ENCODE results near the gene B4GALT2. TPM values are rescaled to one million over a fixed set of nuclear protein-coding genes. Genes with fewer than 3 reads are reported as not detected.

Gene B4GALT2
- total and polyA plus RNA-seq, 9 of the 15 experiments (the other 6 are each of a cell fraction or from before 2014, with no cell fraction given): 1.3 to 86.8 (median 43.8) TPM

- TF ChIP-seq, protein P1, sequence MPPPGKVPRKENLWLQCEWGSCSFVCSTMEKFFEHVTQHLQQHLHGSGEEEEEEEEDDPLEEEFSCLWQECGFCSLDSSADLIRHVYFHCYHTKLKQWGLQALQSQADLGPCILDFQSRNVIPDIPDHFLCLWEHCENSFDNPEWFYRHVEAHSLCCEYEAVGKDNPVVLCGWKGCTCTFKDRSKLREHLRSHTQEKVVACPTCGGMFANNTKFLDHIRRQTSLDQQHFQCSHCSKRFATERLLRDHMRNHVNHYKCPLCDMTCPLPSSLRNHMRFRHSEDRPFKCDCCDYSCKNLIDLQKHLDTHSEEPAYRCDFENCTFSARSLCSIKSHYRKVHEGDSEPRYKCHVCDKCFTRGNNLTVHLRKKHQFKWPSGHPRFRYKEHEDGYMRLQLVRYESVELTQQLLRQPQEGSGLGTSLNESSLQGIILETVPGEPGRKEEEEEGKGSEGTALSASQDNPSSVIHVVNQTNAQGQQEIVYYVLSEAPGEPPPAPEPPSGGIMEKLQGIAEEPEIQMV (tag; conservative IDR thresholded peaks at IDR 0.05; ENCODE audit: low read depth): no peak
- TF ChIP-seq, protein P2, sequence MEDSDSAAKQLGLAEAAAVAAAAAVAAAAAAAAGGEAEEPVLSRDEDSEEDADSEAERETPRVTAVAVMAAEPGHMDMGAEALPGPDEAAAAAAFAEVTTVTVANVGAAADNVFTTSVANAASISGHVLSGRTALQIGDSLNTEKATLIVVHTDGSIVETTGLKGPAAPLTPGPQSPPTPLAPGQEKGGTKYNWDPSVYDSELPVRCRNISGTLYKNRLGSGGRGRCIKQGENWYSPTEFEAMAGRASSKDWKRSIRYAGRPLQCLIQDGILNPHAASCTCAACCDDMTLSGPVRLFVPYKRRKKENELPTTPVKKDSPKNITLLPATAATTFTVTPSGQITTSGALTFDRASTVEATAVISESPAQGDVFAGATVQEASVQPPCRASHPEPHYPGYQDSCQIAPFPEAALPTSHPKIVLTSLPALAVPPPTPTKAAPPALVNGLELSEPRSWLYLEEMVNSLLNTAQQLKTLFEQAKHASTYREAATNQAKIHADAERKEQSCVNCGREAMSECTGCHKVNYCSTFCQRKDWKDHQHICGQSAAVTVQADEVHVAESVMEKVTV (CRISPR knock-in tag; IDR thresholded peaks at IDR 0.05): no peak
- TF ChIP-seq, protein P3, sequence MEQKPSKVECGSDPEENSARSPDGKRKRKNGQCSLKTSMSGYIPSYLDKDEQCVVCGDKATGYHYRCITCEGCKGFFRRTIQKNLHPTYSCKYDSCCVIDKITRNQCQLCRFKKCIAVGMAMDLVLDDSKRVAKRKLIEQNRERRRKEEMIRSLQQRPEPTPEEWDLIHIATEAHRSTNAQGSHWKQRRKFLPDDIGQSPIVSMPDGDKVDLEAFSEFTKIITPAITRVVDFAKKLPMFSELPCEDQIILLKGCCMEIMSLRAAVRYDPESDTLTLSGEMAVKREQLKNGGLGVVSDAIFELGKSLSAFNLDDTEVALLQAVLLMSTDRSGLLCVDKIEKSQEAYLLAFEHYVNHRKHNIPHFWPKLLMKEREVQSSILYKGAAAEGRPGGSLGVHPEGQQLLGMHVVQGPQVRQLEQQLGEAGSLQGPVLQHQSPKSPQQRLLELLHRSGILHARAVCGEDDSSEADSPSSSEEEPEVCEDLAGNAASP (IDR thresholded peaks at IDR 0.05): no peak
- TF ChIP-seq, protein P4, sequence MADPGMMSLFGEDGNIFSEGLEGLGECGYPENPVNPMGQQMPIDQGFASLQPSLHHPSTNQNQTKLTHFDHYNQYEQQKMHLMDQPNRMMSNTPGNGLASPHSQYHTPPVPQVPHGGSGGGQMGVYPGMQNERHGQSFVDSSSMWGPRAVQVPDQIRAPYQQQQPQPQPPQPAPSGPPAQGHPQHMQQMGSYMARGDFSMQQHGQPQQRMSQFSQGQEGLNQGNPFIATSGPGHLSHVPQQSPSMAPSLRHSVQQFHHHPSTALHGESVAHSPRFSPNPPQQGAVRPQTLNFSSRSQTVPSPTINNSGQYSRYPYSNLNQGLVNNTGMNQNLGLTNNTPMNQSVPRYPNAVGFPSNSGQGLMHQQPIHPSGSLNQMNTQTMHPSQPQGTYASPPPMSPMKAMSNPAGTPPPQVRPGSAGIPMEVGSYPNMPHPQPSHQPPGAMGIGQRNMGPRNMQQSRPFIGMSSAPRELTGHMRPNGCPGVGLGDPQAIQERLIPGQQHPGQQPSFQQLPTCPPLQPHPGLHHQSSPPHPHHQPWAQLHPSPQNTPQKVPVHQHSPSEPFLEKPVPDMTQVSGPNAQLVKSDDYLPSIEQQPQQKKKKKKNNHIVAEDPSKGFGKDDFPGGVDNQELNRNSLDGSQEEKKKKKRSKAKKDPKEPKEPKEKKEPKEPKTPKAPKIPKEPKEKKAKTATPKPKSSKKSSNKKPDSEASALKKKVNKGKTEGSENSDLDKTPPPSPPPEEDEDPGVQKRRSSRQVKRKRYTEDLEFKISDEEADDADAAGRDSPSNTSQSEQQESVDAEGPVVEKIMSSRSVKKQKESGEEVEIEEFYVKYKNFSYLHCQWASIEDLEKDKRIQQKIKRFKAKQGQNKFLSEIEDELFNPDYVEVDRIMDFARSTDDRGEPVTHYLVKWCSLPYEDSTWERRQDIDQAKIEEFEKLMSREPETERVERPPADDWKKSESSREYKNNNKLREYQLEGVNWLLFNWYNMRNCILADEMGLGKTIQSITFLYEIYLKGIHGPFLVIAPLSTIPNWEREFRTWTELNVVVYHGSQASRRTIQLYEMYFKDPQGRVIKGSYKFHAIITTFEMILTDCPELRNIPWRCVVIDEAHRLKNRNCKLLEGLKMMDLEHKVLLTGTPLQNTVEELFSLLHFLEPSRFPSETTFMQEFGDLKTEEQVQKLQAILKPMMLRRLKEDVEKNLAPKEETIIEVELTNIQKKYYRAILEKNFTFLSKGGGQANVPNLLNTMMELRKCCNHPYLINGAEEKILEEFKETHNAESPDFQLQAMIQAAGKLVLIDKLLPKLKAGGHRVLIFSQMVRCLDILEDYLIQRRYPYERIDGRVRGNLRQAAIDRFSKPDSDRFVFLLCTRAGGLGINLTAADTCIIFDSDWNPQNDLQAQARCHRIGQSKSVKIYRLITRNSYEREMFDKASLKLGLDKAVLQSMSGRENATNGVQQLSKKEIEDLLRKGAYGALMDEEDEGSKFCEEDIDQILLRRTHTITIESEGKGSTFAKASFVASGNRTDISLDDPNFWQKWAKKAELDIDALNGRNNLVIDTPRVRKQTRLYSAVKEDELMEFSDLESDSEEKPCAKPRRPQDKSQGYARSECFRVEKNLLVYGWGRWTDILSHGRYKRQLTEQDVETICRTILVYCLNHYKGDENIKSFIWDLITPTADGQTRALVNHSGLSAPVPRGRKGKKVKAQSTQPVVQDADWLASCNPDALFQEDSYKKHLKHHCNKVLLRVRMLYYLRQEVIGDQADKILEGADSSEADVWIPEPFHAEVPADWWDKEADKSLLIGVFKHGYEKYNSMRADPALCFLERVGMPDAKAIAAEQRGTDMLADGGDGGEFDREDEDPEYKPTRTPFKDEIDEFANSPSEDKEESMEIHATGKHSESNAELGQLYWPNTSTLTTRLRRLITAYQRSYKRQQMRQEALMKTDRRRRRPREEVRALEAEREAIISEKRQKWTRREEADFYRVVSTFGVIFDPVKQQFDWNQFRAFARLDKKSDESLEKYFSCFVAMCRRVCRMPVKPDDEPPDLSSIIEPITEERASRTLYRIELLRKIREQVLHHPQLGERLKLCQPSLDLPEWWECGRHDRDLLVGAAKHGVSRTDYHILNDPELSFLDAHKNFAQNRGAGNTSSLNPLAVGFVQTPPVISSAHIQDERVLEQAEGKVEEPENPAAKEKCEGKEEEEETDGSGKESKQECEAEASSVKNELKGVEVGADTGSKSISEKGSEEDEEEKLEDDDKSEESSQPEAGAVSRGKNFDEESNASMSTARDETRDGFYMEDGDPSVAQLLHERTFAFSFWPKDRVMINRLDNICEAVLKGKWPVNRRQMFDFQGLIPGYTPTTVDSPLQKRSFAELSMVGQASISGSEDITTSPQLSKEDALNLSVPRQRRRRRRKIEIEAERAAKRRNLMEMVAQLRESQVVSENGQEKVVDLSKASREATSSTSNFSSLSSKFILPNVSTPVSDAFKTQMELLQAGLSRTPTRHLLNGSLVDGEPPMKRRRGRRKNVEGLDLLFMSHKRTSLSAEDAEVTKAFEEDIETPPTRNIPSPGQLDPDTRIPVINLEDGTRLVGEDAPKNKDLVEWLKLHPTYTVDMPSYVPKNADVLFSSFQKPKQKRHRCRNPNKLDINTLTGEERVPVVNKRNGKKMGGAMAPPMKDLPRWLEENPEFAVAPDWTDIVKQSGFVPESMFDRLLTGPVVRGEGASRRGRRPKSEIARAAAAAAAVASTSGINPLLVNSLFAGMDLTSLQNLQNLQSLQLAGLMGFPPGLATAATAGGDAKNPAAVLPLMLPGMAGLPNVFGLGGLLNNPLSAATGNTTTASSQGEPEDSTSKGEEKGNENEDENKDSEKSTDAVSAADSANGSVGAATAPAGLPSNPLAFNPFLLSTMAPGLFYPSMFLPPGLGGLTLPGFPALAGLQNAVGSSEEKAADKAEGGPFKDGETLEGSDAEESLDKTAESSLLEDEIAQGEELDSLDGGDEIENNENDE (IDR thresholded peaks at IDR 0.05; ENCODE audit: low read depth, low read length): no peak
- TF ChIP-seq ZNF253 (CRISPR knock-in tag; conservative IDR thresholded peaks at IDR 0.05): no peak
- TF ChIP-seq HIVEP1 (CRISPR knock-in tag; IDR thresholded peaks at IDR 0.05): no peak
- no peak for TF ChIP-seq ARNT (IDR thresholded peaks at IDR 0.05)
- TF ChIP-seq THRAP3 (IDR thresholded peaks at IDR 0.05; ENCODE audit: borderline replicate concordance): no peak
- no peak for TF ChIP-seq ZKSCAN8 (CRISPR knock-in tag; IDR thresholded peaks at IDR 0.05)
- TF ChIP-seq ZNF431 (CRISPR knock-in tag; IDR thresholded peaks at IDR 0.05): no peak
- no peak for TF ChIP-seq NCOA2 (IDR thresholded peaks at IDR 0.05; ENCODE audit: partially characterized antibody in 2 of 2)
- TF ChIP-seq SNIP1 (IDR thresholded peaks at IDR 0.05; ENCODE audit: low read depth): no peak
Observed at GRCh38 chr1:44029911-44030604, 51.0 kb downstream of the B4GALT2 start (continued).

Data from K562 (cell line).